22Rv1 (cell line): ENCODE data around the gene PSMG4.

Experiments used
- CTCF ChIP-seq: fragments of 450-650 bp; IDR thresholded peaks from 2 replicates; pipeline ENCODE4 v1.5.1; 2017; ENCODE audit warnings: mild to moderate bottlenecking
- ZFX ChIP-seq: fragments of 450-650 bp; IDR thresholded peaks from 2 replicates; pipeline ENCODE4 v1.6.1; 2017; ENCODE audit warnings: antibody characterized with exemption, borderline replicate concordance

DNA sequence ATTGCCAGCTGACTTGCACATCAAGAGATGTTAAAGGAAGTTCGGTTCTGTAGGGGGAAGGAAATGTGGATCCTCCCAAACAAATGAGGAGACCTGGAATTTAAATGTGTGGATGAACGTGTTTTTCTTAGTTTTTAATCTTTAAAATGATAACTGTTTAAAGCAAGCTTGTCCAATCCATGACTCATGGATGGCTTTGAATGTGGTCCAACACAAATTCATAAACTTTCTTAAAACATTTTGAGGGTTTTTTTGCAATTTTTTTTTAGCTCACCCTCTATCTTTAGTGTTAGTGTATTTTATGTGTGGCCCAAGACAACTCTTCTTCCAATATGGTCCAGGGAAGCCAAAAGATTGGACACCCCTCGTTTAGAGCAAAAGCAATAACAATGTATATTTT is 43.8 kb upstream of the PSMG4 start:
- TF ChIP-seq CTCF (no peak), ZFX (no peak)
